Measurements from ENCODE around the gene SDHA. TPM values are rescaled to one million over a fixed set of nuclear protein-coding genes. Genes with fewer than 3 reads are reported as not detected.
"Not testable (repeated sequence)": the region's sequence is repeated elsewhere in the genome, so short reads cannot be mapped to it uniquely, and the experiment has no call there.

SDHA gene
- total RNA-seq, 1 experiment from 2014 or later = 137 TPM

GRCh38 chr5:252546-252945 is 34.4 kb downstream of the SDHA start:
- DNase-seq (ENCODE audit: low read depth) = no peak

- DNase-seq (ENCODE audit: low read depth) = not testable (repeated sequence)
Measured at GRCh38 chr5:254322-254721, 36.2 kb downstream of the SDHA start.

- not testable (repeated sequence) for DNase-seq (ENCODE audit: low read depth)
Measured at GRCh38 chr5:255116-255515, 37.0 kb downstream of the SDHA start.

GRCh38 chr5:256347-256746 is 38.2 kb downstream of the SDHA start:
- DNase-seq (ENCODE audit: low read depth) = not testable (repeated sequence)

- no peak for DNase-seq (ENCODE audit: low read depth)
Measured at GRCh38 chr5:257148-257547, 39.0 kb downstream of the SDHA start.

GRCh38 chr5:263275-263974 is 45.3 kb downstream of the SDHA start:
- DNase-seq (ENCODE audit: low read depth) = peak; percentile 70

- DNase-seq (ENCODE audit: low read depth) = no peak
Measured at GRCh38 chr5:264338-264737, 46.2 kb downstream of the SDHA start.

- DNase-seq (ENCODE audit: low read depth) = not testable (repeated sequence)
Measured at GRCh38 chr5:266311-267026, 48.3 kb downstream of the SDHA start.

- DNase-seq (ENCODE audit: low read depth) = no peak
Measured at GRCh38 chr5:267716-268115, 49.6 kb downstream of the SDHA start.

- no peak for DNase-seq (ENCODE audit: low read depth)
Measured at GRCh38 chr5:270340-270739, 52.2 kb downstream of the SDHA start.

GRCh38 chr5:271828-272167 is 53.7 kb downstream of the SDHA start:
- DNase-seq (ENCODE audit: low read depth) = not testable (repeated sequence)

- DNase-seq (ENCODE audit: low read depth) = not testable (repeated sequence)
Measured at GRCh38 chr5:273091-273490, 55.0 kb downstream of the SDHA start.

GRCh38 chr5:273491-273890 is 55.4 kb downstream of the SDHA start:
- DNase-seq (ENCODE audit: low read depth) = not testable (repeated sequence)

GRCh38 chr5:274346-274745 is 56.2 kb downstream of the SDHA start:
- not testable (repeated sequence) for DNase-seq (ENCODE audit: low read depth)

- DNase-seq (ENCODE audit: low read depth) = no peak
Measured at GRCh38 chr5:278646-279045, 60.5 kb downstream of the SDHA start.

- not testable (repeated sequence) for DNase-seq (ENCODE audit: low read depth)
Measured at GRCh38 chr5:279051-279665, 61.0 kb downstream of the SDHA start.

- no peak for DNase-seq (ENCODE audit: low read depth)
Measured at GRCh38 chr5:285991-286557, 68.0 kb downstream of the SDHA start.

- not testable (repeated sequence) for DNase-seq (ENCODE audit: low read depth)
Measured at GRCh38 chr5:290200-290599, 72.1 kb downstream of the SDHA start.

GRCh38 chr5:291345-291744 is 73.2 kb downstream of the SDHA start:
- DNase-seq (ENCODE audit: low read depth) = not testable (repeated sequence)

- not testable (repeated sequence) for DNase-seq (ENCODE audit: low read depth)
Measured at GRCh38 chr5:294788-295187, 76.7 kb downstream of the SDHA start.

- not testable (repeated sequence) for DNase-seq (ENCODE audit: low read depth)
Measured at GRCh38 chr5:296207-296606, 78.1 kb downstream of the SDHA start.

- not testable (repeated sequence) for DNase-seq (ENCODE audit: low read depth)
Measured at GRCh38 chr5:296954-297353, 78.8 kb downstream of the SDHA start.
